Islet precursor cell (in vitro differentiated cells): ENCODE measurements around the gene CACFD1.

Experiments
- DNase-seq: peaks from one replicate; pipeline ENCODE4 v3.0.0-alpha.2; 2018

CACFD1 gene

GRCh38 chr9:133520121-133520835, 60.5 kb downstream of the CACFD1 start:
- DNase-seq: no peak
